RWPE2 (cell line): ENCODE results near the gene KAZALD1.
A peak's percentile ranks its signal among the peaks of the same experiment; 100 is the strongest.

Experiments
- ATAC-seq: fragments of 200-7000 bp; cut with Tn5 transposase; 3 replicates; pipeline ENCODE4 v1.9.1; 2021; ENCODE audit warnings: low read depth
- DNase-seq: peaks from one replicate; pipeline ENCODE4 v3.0.0-alpha.2; 2020; ENCODE audit warnings: low spot score
- H3K27ac ChIP-seq: fragments of 450-650 bp; 2 replicates; pipeline ENCODE4 v1.5.1; 2017; ENCODE audit warnings: mild to moderate bottlenecking; ENCODE audit not compliant: poor library complexity, severe bottlenecking
- H3K27me3 ChIP-seq: fragments of 250-450 bp; sonication (Bioruptor Pico); 2 replicates; pipeline ENCODE4 v1.5.1; 2021; ENCODE audit warnings: mild to moderate bottlenecking, moderate library complexity; ENCODE audit not compliant: insufficient read depth, poor library complexity, severe bottlenecking
- H3K36me3 ChIP-seq: fragments of 250-450 bp; sonication (Bioruptor Pico); 2 replicates; pipeline ENCODE4 v1.5.1; 2020; ENCODE audit warnings: low read depth, mild to moderate bottlenecking, moderate library complexity
- H3K4me1 ChIP-seq: fragments of 250-450 bp; sonication (Bioruptor Pico); 2 replicates; pipeline ENCODE4 v1.5.1; 2021; ENCODE audit warnings: mild to moderate bottlenecking, moderate library complexity; ENCODE audit not compliant: insufficient read depth, poor library complexity, severe bottlenecking
- H3K4me3 ChIP-seq: fragments of 250-450 bp; sonication (Bioruptor Pico); 2 replicates; pipeline ENCODE4 v1.5.1; 2021; ENCODE audit warnings: mild to moderate bottlenecking, moderate library complexity; ENCODE audit not compliant: severe bottlenecking
- H3K9me3 ChIP-seq: fragments of 250-450 bp; sonication (Bioruptor Pico); 2 replicates; pipeline ENCODE4 v1.5.1; 2021; ENCODE audit warnings: mild to moderate bottlenecking, moderate library complexity; ENCODE audit not compliant: severe bottlenecking
- CTCF ChIP-seq: fragments of 450-650 bp; IDR thresholded peaks from one replicate; pipeline ENCODE4 v1.5.1; 2017; ENCODE audit warnings: mild to moderate bottlenecking, moderate library complexity; ENCODE audit not compliant: poor library complexity, severe bottlenecking

KAZALD1 gene

GRCh38 chr10:101046332-101047238 lies 15.2 kb upstream of the KAZALD1 start:
- DNase-seq (no peak), ATAC-seq (no peak)
- Histone ChIP-seq H3K4me3 (no peak overlapping the region), H3K4me1 (peaks cover 9% of the 10 kb centered on the region), H3K36me3 (no peaks in the 10 kb centered on the region), H3K9me3 (no peaks in the 10 kb centered on the region), H3K27me3 (peaks cover 11% of the 10 kb centered on the region), H3K27ac (no peak overlapping the region)
- no peak for TF ChIP-seq CTCF

- no peak for TF ChIP-seq CTCF
- no peaks in the 10 kb centered on the region for H3K9me3 ChIP-seq
- no peak overlapping the region for H3K27ac ChIP-seq
- no peak for DNase-seq
- peaks cover 9% of the 10 kb centered on the region for H3K4me1 ChIP-seq
- H3K27me3 ChIP-seq = peaks cover 11% of the 10 kb centered on the region
- H3K4me3 ChIP-seq = no peak overlapping the region
- no peak for ATAC-seq
- H3K36me3 ChIP-seq = no peaks in the 10 kb centered on the region
These were observed 14.5 kb upstream of the KAZALD1 start for GRCh38 chr10:101047268-101047667.

GRCh38 chr10:101047961-101048892 lies 13.6 kb upstream of the KAZALD1 start:
- no peaks in the 10 kb centered on the region for H3K36me3 ChIP-seq
- TF ChIP-seq CTCF = no peak
- H3K4me3 ChIP-seq = no peak overlapping the region
- no peaks in the 10 kb centered on the region for H3K9me3 ChIP-seq
- H3K4me1 ChIP-seq = peaks cover 10% of the 10 kb centered on the region
- ATAC-seq = no peak
- H3K27me3 ChIP-seq = peaks cover 11% of the 10 kb centered on the region
- DNase-seq = no peak
- H3K27ac ChIP-seq = no peak overlapping the region

GRCh38 chr10:101050208-101051069 lies 11.3 kb upstream of the KAZALD1 start:
- H3K27me3 ChIP-seq = peaks cover 11% of the 10 kb centered on the region
- peaks cover 7% of the 10 kb centered on the region for H3K4me1 ChIP-seq
- no peak for DNase-seq
- no peak overlapping the region for H3K4me3 ChIP-seq
- H3K27ac ChIP-seq = no peak overlapping the region
- no peaks in the 10 kb centered on the region for H3K9me3 ChIP-seq
- ATAC-seq = peak; percentile 62
- peak; percentile 85 for TF ChIP-seq CTCF
- peaks cover under 1% of the 10 kb centered on the region; the same call in 1 of the 2 replicates for H3K36me3 ChIP-seq
